Stimulated activated CD8-positive, alpha-beta memory T cell treated with anti-CD3 and anti-CD28 coated beads, Interleukin-15, amount 100 ng/mL, for 1 hour (primary cell): ENCODE measurements around the gene HOXC11.

Experiments used
- DNase-seq: peaks from one replicate; pipeline ENCODE4 v3.0.0-alpha.2; 2020; ENCODE audit warnings: low read depth

HOXC11 gene

DNA sequence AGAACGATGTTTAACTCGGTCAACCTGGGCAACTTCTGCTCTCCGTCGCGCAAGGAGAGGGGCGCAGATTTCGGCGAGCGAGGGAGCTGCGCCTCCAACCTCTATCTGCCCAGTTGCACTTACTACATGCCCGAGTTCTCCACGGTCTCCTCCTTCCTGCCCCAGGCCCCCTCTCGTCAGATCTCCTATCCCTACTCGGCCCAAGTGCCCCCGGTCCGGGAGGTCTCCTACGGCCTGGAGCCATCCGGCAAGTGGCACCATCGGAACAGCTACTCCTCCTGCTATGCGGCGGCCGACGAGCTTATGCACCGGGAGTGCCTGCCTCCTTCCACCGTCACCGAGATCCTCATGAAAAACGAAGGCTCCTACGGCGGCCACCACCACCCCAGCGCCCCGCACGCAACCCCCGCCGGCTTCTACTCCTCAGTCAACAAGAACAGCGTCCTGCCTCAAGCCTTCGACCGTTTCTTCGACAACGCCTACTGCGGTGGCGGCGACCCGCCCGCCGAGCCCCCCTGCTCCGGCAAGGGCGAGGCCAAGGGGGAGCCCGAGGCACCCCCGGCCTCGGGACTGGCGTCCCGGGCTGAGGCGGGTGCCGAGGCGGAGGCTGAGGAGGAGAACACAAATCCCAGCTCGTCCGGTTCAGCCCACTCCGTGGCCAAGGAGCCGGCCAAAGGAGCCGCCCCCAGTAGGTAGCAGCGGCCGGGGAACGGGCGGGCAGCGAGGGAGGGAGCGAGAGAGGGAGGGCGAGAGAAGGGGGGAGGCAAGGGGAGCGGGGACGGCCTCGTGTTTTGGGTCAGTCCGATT lies 513 bp downstream of the HOXC11 start:
- no peak for DNase-seq

DNA sequence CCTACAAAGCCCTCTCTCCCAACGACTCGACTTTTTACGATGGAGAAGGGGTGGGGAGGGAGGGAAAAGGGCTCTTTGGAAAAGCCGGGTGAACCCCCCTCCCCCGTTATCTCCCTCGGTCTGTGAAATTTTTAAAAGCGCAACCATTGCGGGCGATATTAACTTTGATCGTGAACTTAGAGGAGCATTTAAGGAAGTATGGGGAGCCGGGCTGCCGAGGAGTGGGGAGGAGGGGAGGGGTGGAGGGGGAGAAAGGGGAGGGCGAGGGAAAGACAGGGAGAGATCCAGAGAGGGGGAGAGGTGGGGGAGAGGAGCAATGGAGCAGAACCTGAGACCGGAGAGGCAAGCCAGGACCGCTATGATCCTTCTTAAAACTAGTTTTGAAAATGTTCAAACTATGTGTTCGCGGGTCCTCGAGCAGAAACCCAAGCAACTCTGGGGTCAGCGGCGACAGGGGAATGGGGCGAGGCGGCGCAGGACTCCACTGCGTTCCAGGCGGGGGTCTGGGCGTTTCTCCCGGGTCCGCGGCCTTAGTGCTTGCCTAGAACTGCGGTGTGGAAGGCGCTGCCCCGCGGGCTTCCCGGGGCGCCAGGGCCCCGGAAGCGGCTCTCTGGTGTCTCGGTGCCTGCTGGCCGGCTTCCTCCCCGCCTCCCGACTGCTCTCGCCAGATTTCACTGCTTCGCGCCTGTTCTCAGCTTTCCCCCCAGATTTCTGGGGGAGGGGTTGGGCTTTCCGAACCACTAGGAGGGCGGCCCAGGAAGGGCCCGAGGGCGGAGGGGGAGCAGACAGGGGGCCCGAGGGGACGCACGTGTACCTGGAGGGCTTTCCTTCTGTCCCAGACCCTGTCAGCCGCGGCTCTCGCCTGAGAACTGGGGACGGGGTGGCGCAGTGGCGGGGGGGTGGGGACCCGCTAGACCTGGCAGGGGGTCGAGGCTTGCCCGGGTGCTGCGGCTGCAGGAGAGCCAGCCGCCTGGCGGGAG lies 1.4 kb downstream of the HOXC11 start, which contains the start of gene HOTAIR:
Gene HOTAIR (minus strand): TSS at position 871 of the 980 bp plus-strand sequence.
- DNase-seq, result no peak

DNA sequence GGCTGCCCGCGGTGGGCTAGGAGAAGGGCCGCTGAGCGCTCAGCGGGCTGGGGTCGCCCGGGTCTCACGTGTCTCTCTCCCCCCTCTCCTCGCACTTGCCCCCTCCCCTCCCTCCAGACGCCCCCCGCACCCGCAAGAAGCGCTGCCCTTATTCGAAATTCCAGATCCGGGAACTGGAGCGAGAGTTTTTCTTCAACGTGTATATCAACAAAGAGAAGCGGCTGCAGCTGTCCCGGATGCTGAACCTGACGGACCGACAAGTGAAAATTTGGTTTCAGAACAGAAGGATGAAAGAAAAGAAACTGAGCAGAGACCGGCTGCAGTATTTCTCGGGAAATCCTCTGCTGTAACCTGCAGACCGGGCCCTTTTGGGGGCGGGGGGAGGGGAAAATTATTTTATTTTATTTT lies 2.1 kb downstream of the HOXC11 start:
- no peak for DNase-seq

GRCh38 chr12:53975479-53976152 lies 2.7 kb downstream of the HOXC11 start:
- DNase-seq, result no peak

DNA sequence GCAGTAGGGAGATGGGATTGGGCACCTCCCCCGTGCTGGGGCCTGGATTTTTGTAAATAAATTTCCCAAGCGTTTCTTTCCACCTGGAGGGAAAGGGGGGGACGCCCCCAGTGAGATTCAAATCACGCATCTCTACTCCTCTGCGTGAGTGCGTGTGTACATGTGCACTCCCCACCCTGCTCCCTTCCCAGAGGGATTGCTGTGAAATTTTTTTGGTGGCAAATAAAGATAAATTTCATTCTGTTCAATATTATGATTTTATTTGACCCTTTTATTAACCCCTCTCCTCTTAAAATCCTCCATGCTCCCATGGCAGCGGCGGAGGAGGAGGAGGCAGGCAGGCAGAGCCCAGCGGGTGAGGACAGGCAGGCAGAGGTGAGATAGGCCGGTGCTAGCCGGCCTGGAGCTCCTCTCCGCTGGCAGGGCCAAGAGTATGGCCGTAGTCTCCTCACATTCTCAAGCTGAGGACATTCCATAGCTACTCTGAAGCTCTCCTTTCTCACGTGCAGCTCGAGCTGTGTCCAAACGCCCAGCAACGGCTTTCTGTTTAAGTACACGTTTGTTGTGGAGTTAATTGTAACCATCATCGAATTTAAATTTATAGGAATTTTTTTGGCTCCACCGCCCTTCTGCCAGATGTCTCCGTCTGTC lies 3.4 kb downstream of the HOXC11 start:
- no peak for DNase-seq

GRCh38 chr12:53976823-53977595 lies 4.1 kb downstream of the HOXC11 start:
- DNase-seq, result no peak

GRCh38 chr12:53977596-53978445 lies 4.9 kb downstream of the HOXC11 start:
- DNase-seq, result no peak

GRCh38 chr12:53978477-53979356 lies 5.8 kb downstream of the HOXC11 start:
- no peak for DNase-seq

DNA sequence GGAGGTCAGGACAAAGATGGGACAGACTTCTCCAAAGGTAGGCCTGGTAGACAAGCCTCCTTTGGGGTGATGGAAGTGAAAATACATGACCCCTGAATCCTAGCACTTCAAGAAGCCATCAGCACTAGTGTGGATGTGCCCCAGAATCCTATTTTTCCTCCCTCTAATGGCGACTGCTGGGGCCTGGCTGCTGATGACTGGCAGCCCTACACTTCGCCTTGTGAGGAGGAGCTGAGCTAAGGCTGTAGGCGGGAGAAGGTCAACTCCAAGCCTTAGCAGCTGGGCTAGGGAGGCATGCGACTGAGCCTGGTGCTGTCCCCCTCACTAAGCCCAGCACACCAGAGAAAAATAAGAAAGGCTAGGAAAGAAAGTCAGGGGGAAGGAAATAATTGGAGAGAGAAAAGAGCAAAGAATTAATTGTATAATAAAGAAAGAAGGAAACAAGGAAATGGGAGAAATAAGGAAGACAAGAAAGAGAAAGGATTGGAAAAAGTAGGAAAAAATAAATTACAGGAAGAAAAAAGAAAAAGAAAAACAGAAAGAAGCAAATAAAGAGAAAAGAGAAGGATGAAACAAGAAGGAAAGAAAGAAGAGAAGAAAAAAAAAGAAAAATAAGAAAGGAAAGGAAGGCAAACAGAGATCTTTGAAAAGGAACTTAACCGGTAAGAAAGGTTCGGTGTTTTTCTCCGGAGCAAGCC lies 7.3 kb downstream of the HOXC11 start:
- DNase-seq, result no peak

GRCh38 chr12:53980802-53981496 lies 8.0 kb downstream of the HOXC11 start:
- DNase-seq, result no peak

DNA sequence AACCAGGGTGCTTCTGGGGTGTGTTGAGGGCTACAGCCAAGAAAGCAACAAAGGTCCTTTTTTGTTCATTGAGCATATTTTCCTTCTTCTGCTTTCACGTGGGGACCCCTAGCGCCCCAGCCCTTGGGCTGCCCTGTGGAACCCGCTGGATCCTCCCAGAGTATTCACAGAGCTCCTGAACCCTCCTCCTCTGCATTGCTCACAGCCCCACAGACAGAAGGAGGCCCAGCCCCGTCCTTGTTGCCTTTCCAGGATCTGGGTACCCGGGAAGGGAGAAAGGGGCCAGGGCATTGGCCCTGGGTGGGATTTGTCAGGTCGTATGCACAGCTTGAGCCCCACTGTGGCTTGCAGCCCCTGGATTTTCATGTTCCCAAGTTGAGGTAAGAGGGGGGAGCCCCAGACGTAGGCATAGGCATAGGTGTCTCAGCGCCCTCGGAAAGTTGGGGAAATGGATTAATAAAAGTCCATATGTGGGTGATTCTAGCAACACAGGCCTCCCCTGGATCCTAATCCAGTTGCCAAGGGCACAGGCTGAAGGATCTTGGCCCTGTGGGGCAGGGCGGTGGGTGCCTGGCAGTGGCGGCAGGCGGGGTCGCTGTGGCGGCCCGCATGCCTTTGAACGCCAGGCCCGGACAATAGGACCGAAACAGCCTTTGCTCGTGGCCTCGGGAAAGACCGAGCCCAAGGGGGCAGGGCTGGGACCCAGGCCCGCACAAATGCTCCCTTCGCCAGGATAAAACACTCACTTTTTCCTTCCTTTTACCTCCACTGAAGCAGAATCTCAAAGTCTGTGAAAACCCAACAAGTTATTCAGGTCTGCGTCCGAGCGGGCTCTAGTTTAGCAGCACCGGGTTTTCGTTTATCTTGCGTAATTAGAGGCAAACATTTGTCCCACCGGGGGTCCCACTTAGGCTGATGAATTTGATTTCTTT lies 9.0 kb downstream of the HOXC11 start:
- DNase-seq, result no peak

GRCh38 chr12:53982648-53983567 lies 10.0 kb downstream of the HOXC11 start:
- no peak for DNase-seq

- DNase-seq, result no peak
These were observed 10.6 kb downstream of the HOXC11 start for GRCh38 chr12:53983568-53983949.

- no peak for DNase-seq
These were observed 11.1 kb downstream of the HOXC11 start for GRCh38 chr12:53983950-53984572.
